Transverse colon (tissue), 4 donors: Measurements from ENCODE around the gene MTRR.

Experiments
- EP300 ChIP-seq: sonication (generic); formaldehyde crosslinking; IDR thresholded peaks from one replicate; pipeline ENCODE4 v1.6.1; 2017; ENCODE audit warnings: antibody characterized with exemption, low read depth
- POLR2A ChIP-seq: fragments of 450-650 bp; IDR thresholded peaks from one replicate; pipeline ENCODE4 v1.6.1; 2016; ENCODE audit warnings: antibody characterized with exemption, mild to moderate bottlenecking, moderate library complexity
- POLR2AphosphoS5 ChIP-seq, 3 donors: sonication (generic); formaldehyde crosslinking; IDR thresholded peaks; one replicate each; pipeline ENCODE4 v1.6.1; 2016; ENCODE audit warnings: antibody characterized with exemption in 3 of 3
- TF ChIP-seq, protein P1 (sequence below), 5 experiments: fragments of 200-600 bp in 3 of 5; fragments of 450-650 bp in 2 of 5; sonication (generic) in 3 of 5; IDR thresholded peaks; 1 replicate in 2 of 5; 2 replicates in 3 of 5; pipeline ENCODE4 v1.5.1; 2016 to 2017; ENCODE audit warnings: antibody characterized with exemption in 5 of 5, inconsistent platforms in 3 of 5, mild to moderate bottlenecking in 2 of 5, moderate library complexity in 1 of 5

DNA sequence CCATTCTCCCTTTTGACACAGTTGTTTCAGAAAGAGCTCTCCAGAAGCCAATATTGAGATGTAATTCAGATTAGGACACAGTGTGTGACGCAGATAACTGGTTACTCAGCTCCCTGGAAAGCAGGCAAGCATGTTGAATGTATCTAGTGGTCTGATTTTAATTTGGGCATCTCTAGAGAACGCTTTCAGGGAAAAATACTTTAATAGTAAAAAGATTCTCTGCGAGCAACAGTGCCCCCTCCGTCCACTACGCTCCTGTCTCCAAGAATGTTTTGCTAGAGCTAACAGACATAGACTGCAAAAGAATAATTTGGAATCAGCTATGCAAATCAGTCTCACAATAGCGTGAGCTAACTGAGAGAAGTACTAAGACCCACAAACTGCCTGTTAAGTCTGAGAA lies 41.3 kb upstream of the MTRR start:
- TF ChIP-seq, protein P1, sequence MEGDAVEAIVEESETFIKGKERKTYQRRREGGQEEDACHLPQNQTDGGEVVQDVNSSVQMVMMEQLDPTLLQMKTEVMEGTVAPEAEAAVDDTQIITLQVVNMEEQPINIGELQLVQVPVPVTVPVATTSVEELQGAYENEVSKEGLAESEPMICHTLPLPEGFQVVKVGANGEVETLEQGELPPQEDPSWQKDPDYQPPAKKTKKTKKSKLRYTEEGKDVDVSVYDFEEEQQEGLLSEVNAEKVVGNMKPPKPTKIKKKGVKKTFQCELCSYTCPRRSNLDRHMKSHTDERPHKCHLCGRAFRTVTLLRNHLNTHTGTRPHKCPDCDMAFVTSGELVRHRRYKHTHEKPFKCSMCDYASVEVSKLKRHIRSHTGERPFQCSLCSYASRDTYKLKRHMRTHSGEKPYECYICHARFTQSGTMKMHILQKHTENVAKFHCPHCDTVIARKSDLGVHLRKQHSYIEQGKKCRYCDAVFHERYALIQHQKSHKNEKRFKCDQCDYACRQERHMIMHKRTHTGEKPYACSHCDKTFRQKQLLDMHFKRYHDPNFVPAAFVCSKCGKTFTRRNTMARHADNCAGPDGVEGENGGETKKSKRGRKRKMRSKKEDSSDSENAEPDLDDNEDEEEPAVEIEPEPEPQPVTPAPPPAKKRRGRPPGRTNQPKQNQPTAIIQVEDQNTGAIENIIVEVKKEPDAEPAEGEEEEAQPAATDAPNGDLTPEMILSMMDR (IDR thresholded peaks at IDR 0.05): no peak
- TF ChIP-seq EP300: no peak
- TF ChIP-seq POLR2A: no peak
- no peak for TF ChIP-seq POLR2AphosphoS5 (IDR thresholded peaks at IDR 0.05)
